Type B pancreatic cell (in vitro differentiated cells): ENCODE data around the gene DOHH. TPM values are rescaled to one million over a fixed set of nuclear protein-coding genes. Genes with fewer than 3 reads are reported as not detected.

Source experiments
- DNase-seq: peaks from one replicate; pipeline ENCODE4 v3.0.0; 2021; ENCODE audit warnings: mixed read lengths; ENCODE audit not compliant: unreplicated experiment; ENCODE audit errors: extremely low spot score
- H3K27ac Mint-ChIP-seq: 2 replicates; pipeline ENCODE4 v1.8.0; 2021; ENCODE audit warnings: mild to moderate bottlenecking, mixed read lengths
- H3K27me3 Mint-ChIP-seq: 2 replicates; pipeline ENCODE4 v1.8.0; 2021; ENCODE audit warnings: mixed read lengths
- H3K36me3 Mint-ChIP-seq: 2 replicates; pipeline ENCODE4 v1.8.0; 2021; ENCODE audit warnings: mixed read lengths
- H3K4me1 Mint-ChIP-seq: one replicate; pipeline ENCODE4 v1.8.0; 2021; ENCODE audit warnings: mixed read lengths; ENCODE audit not compliant: unreplicated experiment
- H3K4me3 Mint-ChIP-seq: 2 replicates; pipeline ENCODE4 v1.8.0; 2021; ENCODE audit warnings: mild to moderate bottlenecking, mixed read lengths
- H3K9me3 Mint-ChIP-seq: 2 replicates; pipeline ENCODE4 v1.8.0; 2021; ENCODE audit warnings: mixed read lengths
- CTCF ChIP-seq: fragments of 200-600 bp; sonication (generic); conservative IDR thresholded peaks from 2 replicates; pipeline ENCODE4 v1.5.0; 2021; ENCODE audit warnings: antibody characterized with exemption, mild to moderate bottlenecking
- total RNA-seq: library from RNA; stranded (reverse); gene quantifications from 2 replicates; pipeline ENCODE4 v1.2.1, GENCODE V29; 2021; ENCODE audit warnings: low replicate concordance

DOHH gene
- total RNA-seq, 1 donor from 2014 or later = 10.8 TPM

GRCh38 chr19:3539756-3540118, 39.3 kb upstream of the DOHH start:
- Mint-ChIP-seq H3K27ac (peak overlapping the region; percentile 16), H3K9me3 (no peaks in the 10 kb centered on the region), H3K36me3 (no peaks in the 10 kb centered on the region), H3K27me3 (no peaks in the 10 kb centered on the region), H3K4me1 (peaks cover 8% of the 10 kb centered on the region), H3K4me3 (no peak overlapping the region)
- no peak for DNase-seq
- no peak for TF ChIP-seq CTCF

- H3K27ac Mint-ChIP-seq = peak within 1 kb of the TSS; percentile 46
- no peak for TF ChIP-seq CTCF
- no peak within 1 kb of the TSS for H3K4me3 Mint-ChIP-seq
- DNase-seq = no peak
- no peaks in the 10 kb centered on the region for H3K9me3 Mint-ChIP-seq
- H3K27me3 Mint-ChIP-seq = no peaks in the 10 kb centered on the region
- no peaks in the 10 kb centered on the region for H3K36me3 Mint-ChIP-seq
- peaks cover 8% of the 10 kb centered on the region for H3K4me1 Mint-ChIP-seq
Measured at GRCh38 chr19:3538965-3539755, 38.7 kb upstream of the DOHH start, which contains the start of gene TEKTIP1. TEKTIP1 (plus strand) TSS chr19:3539174; CDS start chr19:3539178, 4 bp downstream.

- no peak for TF ChIP-seq CTCF
- H3K4me3 Mint-ChIP-seq = no peak overlapping the region
- peaks cover 8% of the 10 kb centered on the region for H3K4me1 Mint-ChIP-seq
- H3K27ac Mint-ChIP-seq = peak overlapping the region; percentile 46
- DNase-seq = no peak
- no peaks in the 10 kb centered on the region for H3K36me3 Mint-ChIP-seq
- H3K9me3 Mint-ChIP-seq = no peaks in the 10 kb centered on the region
- no peaks in the 10 kb centered on the region for H3K27me3 Mint-ChIP-seq
Measured at GRCh38 chr19:3538258-3538929, 37.9 kb upstream of the DOHH start.

GRCh38 chr19:3537438-3538240, 37.2 kb upstream of the DOHH start:
- H3K4me3 Mint-ChIP-seq = no peak overlapping the region
- no peak for TF ChIP-seq CTCF
- peak overlapping the region; percentile 46 for H3K27ac Mint-ChIP-seq
- no peaks in the 10 kb centered on the region for H3K9me3 Mint-ChIP-seq
- peak; percentile 67 for DNase-seq
- peaks cover 8% of the 10 kb centered on the region for H3K4me1 Mint-ChIP-seq
- H3K27me3 Mint-ChIP-seq = no peaks in the 10 kb centered on the region
- no peaks in the 10 kb centered on the region for H3K36me3 Mint-ChIP-seq

- DNase-seq = no peak
- Mint-ChIP-seq H3K9me3 (no peaks in the 10 kb centered on the region), H3K27ac (no peak overlapping the region), H3K36me3 (no peaks in the 10 kb centered on the region), H3K4me3 (no peak overlapping the region), H3K27me3 (no peaks in the 10 kb centered on the region), H3K4me1 (peaks cover 8% of the 10 kb centered on the region)
- no peak for TF ChIP-seq CTCF
Measured at GRCh38 chr19:3537101-3537437, 36.6 kb upstream of the DOHH start.
